ENCODE results near the gene TMEM53. TPM values are rescaled to one million over a fixed set of nuclear protein-coding genes. Genes with fewer than 3 reads are reported as not detected.

TMEM53 gene
- polyA plus RNA-seq (2012; ENCODE audit: missing spikeins), result 9.0 TPM

GRCh38 chr1:44674113-44675000, at the start of gene TMEM53, which contains the start of gene ARMH1:
TMEM53 (minus strand) TSS chr1:44674481; CDS start chr1:44674391, 90 bp downstream.
ARMH1 (plus strand) TSS chr1:44674714; CDS start chr1:44689698, 14,984 bp downstream.
- DNase-seq (ENCODE audit: insufficient read length) (peak; percentile 91), FAIRE-seq (peak; percentile 97)
- TF ChIP-seq POLR2A (IDR thresholded peaks at IDR 0.05; ENCODE audit: low read depth, low read length), result peak; percentile 55; the same call in 1 of the 2 replicates
- 0 out of 2 replicates have a peak, but pooled peaks have one; percentile 28 for TF ChIP-seq TAF1 (IDR thresholded peaks at IDR 0.05; ENCODE audit: borderline replicate concordance, low read depth, low read length)
- TF ChIP-seq POLR2AphosphoS5 (IDR thresholded peaks at IDR 0.05; ENCODE audit: low read depth, low read length), result peak; percentile 71

- DNase-seq (ENCODE audit: insufficient read length) (peak; percentile 67), FAIRE-seq (no peak)
- TF ChIP-seq POLR2A (IDR thresholded peaks at IDR 0.05; ENCODE audit: low read depth, low read length), result no peak
- TF ChIP-seq TAF1 (IDR thresholded peaks at IDR 0.05; ENCODE audit: borderline replicate concordance, low read depth, low read length), result no peak
- no peak for TF ChIP-seq POLR2AphosphoS5 (IDR thresholded peaks at IDR 0.05; ENCODE audit: low read depth, low read length)
These were observed 49.4 kb upstream of the TMEM53 start for GRCh38 chr1:44723496-44724295.

- TF ChIP-seq TAF1 (IDR thresholded peaks at IDR 0.05; ENCODE audit: borderline replicate concordance, low read depth, low read length) (no peak), POLR2AphosphoS5 (IDR thresholded peaks at IDR 0.05; ENCODE audit: low read depth, low read length) (no peak), POLR2A (IDR thresholded peaks at IDR 0.05; ENCODE audit: low read depth, low read length) (no peak)
- FAIRE-seq (no peak), DNase-seq (ENCODE audit: insufficient read length) (no peak)
These were observed 48.8 kb upstream of the TMEM53 start for GRCh38 chr1:44723064-44723463.

- FAIRE-seq, result peak; percentile 84
- TF ChIP-seq POLR2A (IDR thresholded peaks at IDR 0.05; ENCODE audit: low read depth, low read length), result peak; percentile 100
- peak; percentile 92 for TF ChIP-seq TAF1 (IDR thresholded peaks at IDR 0.05; ENCODE audit: borderline replicate concordance, low read depth, low read length)
- TF ChIP-seq POLR2AphosphoS5 (IDR thresholded peaks at IDR 0.05; ENCODE audit: low read depth, low read length), result peak; percentile 100
- peak; percentile 68 for DNase-seq (ENCODE audit: insufficient read length)
These were observed 47.4 kb upstream of the TMEM53 start for GRCh38 chr1:44721485-44722361.

- DNase-seq (ENCODE audit: insufficient read length) (no peak), FAIRE-seq (peak; percentile 24)
- no peak for TF ChIP-seq POLR2AphosphoS5 (IDR thresholded peaks at IDR 0.05; ENCODE audit: low read depth, low read length)
- no peak for TF ChIP-seq POLR2A (IDR thresholded peaks at IDR 0.05; ENCODE audit: low read depth, low read length)
- TF ChIP-seq TAF1 (IDR thresholded peaks at IDR 0.05; ENCODE audit: borderline replicate concordance, low read depth, low read length), result no peak
These were observed 46.0 kb upstream of the TMEM53 start for GRCh38 chr1:44720281-44720680.

GRCh38 chr1:44719318-44719717, 45.0 kb upstream of the TMEM53 start:
- FAIRE-seq (no peak), DNase-seq (ENCODE audit: insufficient read length) (no peak)
- TF ChIP-seq TAF1 (IDR thresholded peaks at IDR 0.05; ENCODE audit: borderline replicate concordance, low read depth, low read length), result no peak
- TF ChIP-seq POLR2A (IDR thresholded peaks at IDR 0.05; ENCODE audit: low read depth, low read length), result no peak
- no peak for TF ChIP-seq POLR2AphosphoS5 (IDR thresholded peaks at IDR 0.05; ENCODE audit: low read depth, low read length)

- FAIRE-seq (no peak), DNase-seq (ENCODE audit: insufficient read length) (no peak)
- TF ChIP-seq TAF1 (IDR thresholded peaks at IDR 0.05; ENCODE audit: borderline replicate concordance, low read depth, low read length), result no peak
- no peak for TF ChIP-seq POLR2AphosphoS5 (IDR thresholded peaks at IDR 0.05; ENCODE audit: low read depth, low read length)
- no peak for TF ChIP-seq POLR2A (IDR thresholded peaks at IDR 0.05; ENCODE audit: low read depth, low read length)
These were observed 43.8 kb upstream of the TMEM53 start for GRCh38 chr1:44718091-44718490.

GRCh38 chr1:44717653-44718052, 43.4 kb upstream of the TMEM53 start:
- DNase-seq (ENCODE audit: insufficient read length) (no peak), FAIRE-seq (peak; percentile 69)
- TF ChIP-seq TAF1 (IDR thresholded peaks at IDR 0.05; ENCODE audit: borderline replicate concordance, low read depth, low read length) (no peak), POLR2AphosphoS5 (IDR thresholded peaks at IDR 0.05; ENCODE audit: low read depth, low read length) (no peak), POLR2A (IDR thresholded peaks at IDR 0.05; ENCODE audit: low read depth, low read length) (no peak)

GRCh38 chr1:44717156-44717555, 42.9 kb upstream of the TMEM53 start:
- TF ChIP-seq TAF1 (IDR thresholded peaks at IDR 0.05; ENCODE audit: borderline replicate concordance, low read depth, low read length) (no peak), POLR2A (IDR thresholded peaks at IDR 0.05; ENCODE audit: low read depth, low read length) (no peak), POLR2AphosphoS5 (IDR thresholded peaks at IDR 0.05; ENCODE audit: low read depth, low read length) (no peak)
- no peak for FAIRE-seq
- no peak for DNase-seq (ENCODE audit: insufficient read length)

GRCh38 chr1:44714944-44715571, 40.8 kb upstream of the TMEM53 start:
- FAIRE-seq (peak; percentile 98), DNase-seq (ENCODE audit: insufficient read length) (peak; percentile 65)
- TF ChIP-seq TAF1 (IDR thresholded peaks at IDR 0.05; ENCODE audit: borderline replicate concordance, low read depth, low read length), result no peak
- no peak for TF ChIP-seq POLR2A (IDR thresholded peaks at IDR 0.05; ENCODE audit: low read depth, low read length)
- no peak for TF ChIP-seq POLR2AphosphoS5 (IDR thresholded peaks at IDR 0.05; ENCODE audit: low read depth, low read length)

Measured in GM12892 (cell line).